ENCODE results near the gene HTR2A.

DNA sequence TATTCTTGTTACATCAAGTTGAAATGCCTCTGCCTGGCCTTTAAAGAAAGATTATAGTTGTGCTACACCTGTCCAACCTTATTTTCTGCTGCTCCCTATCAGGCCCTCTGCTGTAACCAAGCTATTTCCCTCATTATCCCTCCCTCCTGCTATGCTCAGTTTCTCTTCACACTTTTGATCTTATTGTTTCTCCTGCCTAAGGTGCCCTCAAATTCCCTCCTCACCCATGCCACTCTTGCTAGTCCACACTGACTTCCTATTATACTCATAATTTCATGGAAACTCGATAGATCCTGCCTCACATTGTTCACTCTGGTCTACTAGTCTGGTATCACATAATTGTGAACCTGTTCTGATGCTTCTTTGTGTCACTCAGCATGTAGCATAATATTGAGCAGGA is 80.5 kb downstream of the HTR2A start:
- TF ChIP-seq CTCF (IDR thresholded peaks at IDR 0.05; ENCODE audit: extremely low read depth in 1 of 2, insufficient read depth in 1 of 2, low read depth in 1 of 2, low read length in 2 of 2) (no peak), EZH2 (IDR thresholded peaks at IDR 0.05; ENCODE audit: borderline replicate concordance, low read depth, low read length, severe bottlenecking) (no peak), POLR2A (IDR thresholded peaks at IDR 0.05; ENCODE audit: low read depth, low read length) (no peak), JUN (IDR thresholded peaks at IDR 0.05; ENCODE audit: borderline replicate concordance, insufficient read depth, insufficient read length, low read depth) (no peak), MAX (IDR thresholded peaks at IDR 0.05; ENCODE audit: insufficient read depth, insufficient read length) (no peak), POLR2AphosphoS5 (IDR thresholded peaks at IDR 0.05; ENCODE audit: insufficient read depth, low read depth, low read length) (no peak), GATA2 (IDR thresholded peaks at IDR 0.05; ENCODE audit: insufficient read depth, insufficient read length, low read depth, low read length) (no peak), MYC (IDR thresholded peaks at IDR 0.05; ENCODE audit: low read depth, low read length) (no peak), FOS (IDR thresholded peaks at IDR 0.05; ENCODE audit: borderline replicate concordance, insufficient read depth, low read length) (no peak)
